ENCODE data around the gene ZNF865. TPM values are rescaled to one million over a fixed set of nuclear protein-coding genes. Genes with fewer than 3 reads are reported as not detected.

Gene ZNF865
- polyA plus RNA-seq, 1 donor from 2014 or later, result 1.7 TPM

GRCh38 chr19:55615543-55616394, 10.3 kb downstream of the ZNF865 start:
- H3K9ac ChIP-seq (ENCODE audit: low read length), result no peak overlapping the region
- H3K27ac ChIP-seq (ENCODE audit: low read length), result no peak overlapping the region
- H3K9me3 ChIP-seq (ENCODE audit: low read length), result no peaks in the 10 kb centered on the region
- no peaks in the 10 kb centered on the region for H3K79me2 ChIP-seq (replicated peaks; ENCODE audit: insufficient read depth, low read length)
- H3K36me3 ChIP-seq (ENCODE audit: insufficient read depth, low read length), result no peaks in the 10 kb centered on the region
- no peaks in the 10 kb centered on the region for H3K27me3 ChIP-seq (ENCODE audit: insufficient read depth, low read depth, low read length)
- TF ChIP-seq CTCF (IDR thresholded peaks at IDR 0.05; ENCODE audit: poor library complexity, severe bottlenecking) (no peak), EP300 (conservative IDR thresholded peaks at IDR 0.05; ENCODE audit: poor library complexity, severe bottlenecking) (no peak), MXI1 (conservative IDR thresholded peaks at IDR 0.05; ENCODE audit: poor library complexity, severe bottlenecking) (no peak), RAD21 (conservative IDR thresholded peaks at IDR 0.05) (no peak), REST (IDR thresholded peaks at IDR 0.05; ENCODE audit: borderline replicate concordance) (no peak), EZH2 (IDR thresholded peaks at IDR 0.05; ENCODE audit: borderline replicate concordance, insufficient read depth, low read length, poor library complexity, severe bottlenecking) (no peak), TAF1 (IDR thresholded peaks at IDR 0.05; ENCODE audit: low read depth) (no peak), POLR2AphosphoS5 (IDR thresholded peaks at IDR 0.05) (no peak), SMC3 (conservative IDR thresholded peaks at IDR 0.05; ENCODE audit: poor library complexity) (no peak)
- no peaks in the 10 kb centered on the region for H3F3A ChIP-seq (ENCODE audit: insufficient read depth, low read length, poor library complexity, severe bottlenecking)
- no peak overlapping the region for H2AFZ ChIP-seq (ENCODE audit: low read depth, low read length)
- no peak overlapping the region for H3K4me2 ChIP-seq (ENCODE audit: low read length)
- no peaks in the 10 kb centered on the region for H4K20me1 ChIP-seq (ENCODE audit: insufficient read depth)
- no peak overlapping the region for H3K4me3 ChIP-seq (ENCODE audit: low read length)
- no peaks in the 10 kb centered on the region for H3K9me2 ChIP-seq (ENCODE audit: insufficient read depth, low read length)

GRCh38 chr19:55616395-55616875, 11.0 kb downstream of the ZNF865 start:
- no peak overlapping the region for H3K4me2 ChIP-seq (ENCODE audit: low read length)
- H4K20me1 ChIP-seq (ENCODE audit: insufficient read depth), result no peaks in the 10 kb centered on the region
- no peaks in the 10 kb centered on the region for H3K9me3 ChIP-seq (ENCODE audit: low read length)
- no peaks in the 10 kb centered on the region for H3K27me3 ChIP-seq (ENCODE audit: insufficient read depth, low read depth, low read length)
- H3K27ac ChIP-seq (ENCODE audit: low read length), result no peak overlapping the region
- no peaks in the 10 kb centered on the region for H3F3A ChIP-seq (ENCODE audit: insufficient read depth, low read length, poor library complexity, severe bottlenecking)
- H3K9ac ChIP-seq (ENCODE audit: low read length), result no peak overlapping the region
- H3K9me2 ChIP-seq (ENCODE audit: insufficient read depth, low read length), result no peaks in the 10 kb centered on the region
- H3K79me2 ChIP-seq (replicated peaks; ENCODE audit: insufficient read depth, low read length), result no peaks in the 10 kb centered on the region
- no peak for TF ChIP-seq SMC3 (conservative IDR thresholded peaks at IDR 0.05; ENCODE audit: poor library complexity)
- no peak for TF ChIP-seq RAD21 (conservative IDR thresholded peaks at IDR 0.05)
- no peak for TF ChIP-seq EP300 (conservative IDR thresholded peaks at IDR 0.05; ENCODE audit: poor library complexity, severe bottlenecking)
- TF ChIP-seq TAF1 (IDR thresholded peaks at IDR 0.05; ENCODE audit: low read depth), result no peak
- no peak for TF ChIP-seq MXI1 (conservative IDR thresholded peaks at IDR 0.05; ENCODE audit: poor library complexity, severe bottlenecking)
- no peak for TF ChIP-seq EZH2 (IDR thresholded peaks at IDR 0.05; ENCODE audit: borderline replicate concordance, insufficient read depth, low read length, poor library complexity, severe bottlenecking)
- no peak for TF ChIP-seq CTCF (IDR thresholded peaks at IDR 0.05; ENCODE audit: poor library complexity, severe bottlenecking)
- TF ChIP-seq POLR2AphosphoS5 (IDR thresholded peaks at IDR 0.05), result no peak
- no peak for TF ChIP-seq REST (IDR thresholded peaks at IDR 0.05; ENCODE audit: borderline replicate concordance)
- H2AFZ ChIP-seq (ENCODE audit: low read depth, low read length), result no peak overlapping the region
- no peak overlapping the region for H3K4me3 ChIP-seq (ENCODE audit: low read length)
- no peaks in the 10 kb centered on the region for H3K36me3 ChIP-seq (ENCODE audit: insufficient read depth, low read length)
